CD8-positive, alpha-beta memory T cell (primary cell): ENCODE measurements around the gene KCNJ12. TPM values are rescaled to one million over a fixed set of nuclear protein-coding genes. Genes with fewer than 3 reads are reported as not detected.
"Not testable (repeated sequence)": the region's sequence is repeated elsewhere in the genome, so short reads cannot be mapped to it uniquely, and the experiment has no call there.

Experiments used
- CTCF ChIA-PET: fragments of 350-600 bp; sonication (Branson Sonifier 250); formaldehyde crosslinking; loops from one replicate; lab custom pipeline; 2021; ENCODE audit warnings: antibody characterized with exemption; lab: Charles Lee
- POLR2A ChIA-PET: fragments of 350-600 bp; sonication (Branson Sonifier 250); formaldehyde crosslinking; loops from one replicate; lab custom pipeline; 2021; ENCODE audit warnings: antibody characterized with exemption; lab: Charles Lee
- DNase-seq, 5 donors: peaks; one replicate each; pipeline versions ENCODE4 v3.0.0 to v3.0.0-alpha.2; 2020 to 2022; ENCODE audit warnings: mixed read lengths in 1 of 5
- H3K27ac ChIP-seq: one replicate; pipeline ENCODE4 v1.7.0; 2013; ENCODE audit warnings: low read depth, mild to moderate bottlenecking, low read length, moderate library complexity
- H3K27me3 ChIP-seq: 2 replicates; pipeline ENCODE4 v1.7.0; 2013; ENCODE audit warnings: low read length, mild to moderate bottlenecking; ENCODE audit not compliant: insufficient read depth, poor library complexity, severe bottlenecking
- H3K36me3 ChIP-seq: 2 replicates; pipeline ENCODE4 v1.7.0; 2013; ENCODE audit warnings: mild to moderate bottlenecking, low read length, moderate library complexity; ENCODE audit not compliant: insufficient read depth
- H3K4me1 ChIP-seq: 2 replicates; pipeline ENCODE4 v1.7.0; 2013; ENCODE audit warnings: mild to moderate bottlenecking, low read length, moderate library complexity; ENCODE audit not compliant: insufficient read depth
- H3K4me3 ChIP-seq: 2 replicates; pipeline ENCODE4 v1.7.0; 2013; ENCODE audit warnings: mild to moderate bottlenecking, low read length
- H3K9me3 ChIP-seq: 2 replicates; pipeline ENCODE4 v1.7.0; 2013; ENCODE audit warnings: mild to moderate bottlenecking, low read length
- H3K27ac Mint-ChIP-seq, 8 donors: one replicate each; pipeline ENCODE4 v1.8.0; 2020 to 2021; ENCODE audit warnings: mixed read lengths in 8 of 8, mild to moderate bottlenecking in 6 of 8, inconsistent platforms in 3 of 8, moderate library complexity in 3 of 8
- H3K27me3 Mint-ChIP-seq, 2 donors: one replicate each; pipeline ENCODE4 v1.8.0; 2020 to 2021; ENCODE audit warnings: mixed read lengths in 2 of 2, mild to moderate bottlenecking in 1 of 2, moderate library complexity in 1 of 2
- H3K36me3 Mint-ChIP-seq, 3 donors: one replicate each; pipeline ENCODE4 v1.8.0; 2020 to 2021; ENCODE audit warnings: mixed read lengths in 3 of 3, inconsistent platforms in 1 of 3, mild to moderate bottlenecking in 1 of 3
- H3K4me1 Mint-ChIP-seq, 3 donors: one replicate each; pipeline ENCODE4 v1.8.0; 2020 to 2021; ENCODE audit warnings: mixed read lengths in 3 of 3, inconsistent platforms in 1 of 3, mild to moderate bottlenecking in 1 of 3
- H3K4me3 Mint-ChIP-seq, 7 donors: one replicate each; pipeline ENCODE4 v1.8.0; 2020 to 2021; ENCODE audit warnings: mixed read lengths in 7 of 7, mild to moderate bottlenecking in 6 of 7, moderate library complexity in 4 of 7, inconsistent platforms in 2 of 7
- H3K9me3 Mint-ChIP-seq, 5 donors: one replicate each; pipeline ENCODE4 v1.8.0; 2020 to 2022; ENCODE audit warnings: mixed read lengths in 5 of 5, mild to moderate bottlenecking in 3 of 5, moderate library complexity in 2 of 5, inconsistent platforms in 1 of 5
- polyA plus RNA-seq: library from polyadenylated mRNA; unstranded; fragments of 300-500 nt; fragmentation: Illumina TruSeq; gene quantifications from one replicate; pipeline ENCODE4 v1.2.3, GENCODE V29; 2021
- total RNA-seq, 2 experiments: library from RNA; stranded (reverse); gene quantifications; one replicate each; pipeline ENCODE4 v1.2.3, GENCODE V29; 2021

The KCNJ12 gene
- total and polyA plus RNA-seq, 3 experiments from 2014 or later, result not detected

GRCh38 chr17:21402166-21402571 is 26.0 kb downstream of the KCNJ12 start:
- H3K9me3 Mint-ChIP-seq, H3K27ac ChIP-seq, H3K4me3 Mint-ChIP-seq, H3K4me3 ChIP-seq, H3K27me3 ChIP-seq, H3K27ac Mint-ChIP-seq, H3K4me1 ChIP-seq, CTCF ChIA-PET, DNase-seq, H3K36me3 ChIP-seq, H3K4me1 Mint-ChIP-seq, H3K27me3 Mint-ChIP-seq, H3K9me3 ChIP-seq, POLR2A ChIA-PET, H3K36me3 Mint-ChIP-seq: not testable (repeated sequence)

GRCh38 chr17:21402926-21403325 is 26.8 kb downstream of the KCNJ12 start:
- H3K4me1 Mint-ChIP-seq, POLR2A ChIA-PET, H3K9me3 ChIP-seq, H3K27me3 ChIP-seq, H3K36me3 ChIP-seq, H3K36me3 Mint-ChIP-seq, H3K4me3 ChIP-seq, H3K27me3 Mint-ChIP-seq, H3K4me3 Mint-ChIP-seq, H3K27ac Mint-ChIP-seq, CTCF ChIA-PET, H3K27ac ChIP-seq, H3K4me1 ChIP-seq, H3K9me3 Mint-ChIP-seq, DNase-seq: not testable (repeated sequence)

- POLR2A ChIA-PET, H3K4me1 Mint-ChIP-seq: not testable (repeated sequence)
Measured at GRCh38 chr17:21404106-21404505, 27.9 kb downstream of the KCNJ12 start.

GRCh38 chr17:21404539-21404938 is 28.4 kb downstream of the KCNJ12 start:
- H3K27ac ChIP-seq, H3K4me1 ChIP-seq, H3K4me1 Mint-ChIP-seq, DNase-seq, H3K9me3 ChIP-seq, POLR2A ChIA-PET, H3K36me3 Mint-ChIP-seq, H3K27me3 Mint-ChIP-seq, H3K9me3 Mint-ChIP-seq, H3K4me3 ChIP-seq, H3K27me3 ChIP-seq, H3K4me3 Mint-ChIP-seq, H3K27ac Mint-ChIP-seq, H3K36me3 ChIP-seq, CTCF ChIA-PET: not testable (repeated sequence)

More at GRCh38 chr17:21404106-21404505, 27.9 kb downstream of the KCNJ12 start:
- DNase-seq, CTCF ChIA-PET, H3K4me3 Mint-ChIP-seq, H3K4me1 ChIP-seq, H3K27ac ChIP-seq, H3K27me3 Mint-ChIP-seq, H3K9me3 Mint-ChIP-seq, H3K36me3 Mint-ChIP-seq, H3K36me3 ChIP-seq, H3K4me3 ChIP-seq, H3K27me3 ChIP-seq, H3K9me3 ChIP-seq: not testable (repeated sequence)
- H3K27ac Mint-ChIP-seq, result peak overlapping the region in 1 of 8 donors; percentile 90

GRCh38 chr17:21404956-21405731 is 29.0 kb downstream of the KCNJ12 start:
- H3K36me3 Mint-ChIP-seq, H3K27ac Mint-ChIP-seq, POLR2A ChIA-PET: not testable (repeated sequence)

GRCh38 chr17:21405904-21406400 is 29.8 kb downstream of the KCNJ12 start:
- H3K36me3 Mint-ChIP-seq, CTCF ChIA-PET: not testable (repeated sequence)

More at GRCh38 chr17:21404956-21405731, 29.0 kb downstream of the KCNJ12 start:
- H3K4me1 ChIP-seq, H3K36me3 ChIP-seq, DNase-seq, H3K27me3 Mint-ChIP-seq, H3K27me3 ChIP-seq, H3K4me3 Mint-ChIP-seq, H3K9me3 Mint-ChIP-seq, H3K4me1 Mint-ChIP-seq, CTCF ChIA-PET, H3K9me3 ChIP-seq, H3K27ac ChIP-seq, H3K4me3 ChIP-seq: not testable (repeated sequence)

GRCh38 chr17:21406616-21407404 is 30.7 kb downstream of the KCNJ12 start:
- H3K4me1 ChIP-seq, H3K36me3 Mint-ChIP-seq, H3K4me3 ChIP-seq, DNase-seq, H3K27me3 Mint-ChIP-seq, H3K4me1 Mint-ChIP-seq, H3K36me3 ChIP-seq, H3K4me3 Mint-ChIP-seq, H3K9me3 Mint-ChIP-seq, H3K27ac Mint-ChIP-seq, H3K9me3 ChIP-seq, POLR2A ChIA-PET, CTCF ChIA-PET, H3K27me3 ChIP-seq, H3K27ac ChIP-seq: not testable (repeated sequence)

More at GRCh38 chr17:21405904-21406400, 29.8 kb downstream of the KCNJ12 start:
- H3K36me3 ChIP-seq, H3K27ac ChIP-seq, H3K27me3 ChIP-seq, H3K4me3 ChIP-seq, H3K4me3 Mint-ChIP-seq, H3K4me1 ChIP-seq, POLR2A ChIA-PET, H3K27me3 Mint-ChIP-seq, H3K27ac Mint-ChIP-seq, DNase-seq, H3K9me3 ChIP-seq, H3K4me1 Mint-ChIP-seq, H3K9me3 Mint-ChIP-seq: not testable (repeated sequence)

GRCh38 chr17:21407752-21408151 is 31.6 kb downstream of the KCNJ12 start:
- H3K27me3 Mint-ChIP-seq, H3K27ac ChIP-seq, H3K4me1 Mint-ChIP-seq, H3K9me3 ChIP-seq, POLR2A ChIA-PET, H3K4me1 ChIP-seq, H3K4me3 Mint-ChIP-seq, H3K36me3 ChIP-seq, H3K4me3 ChIP-seq, H3K27ac Mint-ChIP-seq, CTCF ChIA-PET, H3K36me3 Mint-ChIP-seq, DNase-seq, H3K27me3 ChIP-seq, H3K9me3 Mint-ChIP-seq: not testable (repeated sequence)
